Natural killer cell treated with Interleukin-12 subunit alpha and Interleukin-12 subunit beta and Interleukin-15 and Interleukin-18, amount 100 ng/mL, for 72 hours (primary cell): ENCODE data around the gene NSD2. TPM values are rescaled to one million over a fixed set of nuclear protein-coding genes. Genes with fewer than 3 reads are reported as not detected.

Experiments
- ATAC-seq, 2 donors: fragments of 150-1000 bp; cut with Tn5 transposase in 1 of 2; sonication (Bioruptor Pico), chemical (Tn5 transposase) in 1 of 2; 2 replicates each; pipeline ENCODE4 v1.10.0; 2021
- DNase-seq: peaks from one replicate; pipeline ENCODE4 v3.0.0; 2022; ENCODE audit warnings: low spot score
- H3K27ac Mint-ChIP-seq, 2 donors: 1 replicate in 1 of 2; 2 replicates in 1 of 2; pipeline ENCODE4 v1.8.0; 2022; ENCODE audit warnings: mixed read lengths in 2 of 2, mild to moderate bottlenecking in 1 of 2, moderate library complexity in 1 of 2
- H3K27me3 Mint-ChIP-seq, 2 donors: 1 replicate in 1 of 2; 2 replicates in 1 of 2; pipeline ENCODE4 v1.8.0; 2022; ENCODE audit warnings: mixed read lengths in 2 of 2
- H3K36me3 Mint-ChIP-seq: one replicate; pipeline ENCODE4 v1.8.0; 2022; ENCODE audit warnings: mixed read lengths
- H3K4me1 Mint-ChIP-seq, 2 donors: 1 replicate in 1 of 2; 2 replicates in 1 of 2; pipeline ENCODE4 v1.8.0; 2022; ENCODE audit warnings: low read depth in 2 of 2, mixed read lengths in 2 of 2, mild to moderate bottlenecking in 1 of 2
- H3K4me3 Mint-ChIP-seq: one replicate; pipeline ENCODE4 v1.8.0; 2022; ENCODE audit warnings: mixed read lengths
- H3K9me3 Mint-ChIP-seq: 2 replicates; pipeline ENCODE4 v1.8.0; 2022; ENCODE audit warnings: mixed read lengths
- total RNA-seq, 2 donors: library from RNA; stranded (reverse); gene quantifications; one replicate each; pipeline ENCODE4 v1.2.3, GENCODE V29; 2022

Gene NSD2
- total RNA-seq, 2 donors from 2014 or later: 127 to 375 TPM

- H3K9me3 Mint-ChIP-seq: no peaks in the 10 kb centered on the region
- no peak overlapping the region for H3K27ac Mint-ChIP-seq
Observed at GRCh38 chr4:1851160-1851559, 20.0 kb upstream of the NSD2 start.

GRCh38 chr4:1851575-1852410, 19.4 kb upstream of the NSD2 start:
- H3K27me3 Mint-ChIP-seq: no peaks in the 10 kb centered on the region
- peaks cover 22 to 27% of the 10 kb centered on the region in 2 donors for H3K4me1 Mint-ChIP-seq
- DNase-seq: no peak
- peaks cover 6% of the 10 kb centered on the region for H3K36me3 Mint-ChIP-seq
- peak overlapping the region; percentile 44 to 72 for H3K27ac Mint-ChIP-seq
- ATAC-seq: no peak
- no peaks in the 10 kb centered on the region for H3K9me3 Mint-ChIP-seq
- H3K4me3 Mint-ChIP-seq: no peak overlapping the region

More at GRCh38 chr4:1851160-1851559, 20.0 kb upstream of the NSD2 start:
- no peak overlapping the region for H3K4me3 Mint-ChIP-seq
- no peak for ATAC-seq
- no peaks in the 10 kb centered on the region for H3K27me3 Mint-ChIP-seq
- peaks cover 11% of the 10 kb centered on the region for H3K36me3 Mint-ChIP-seq
- DNase-seq: no peak
- H3K4me1 Mint-ChIP-seq: peaks cover 22 to 27% of the 10 kb centered on the region in 2 donors

DNA sequence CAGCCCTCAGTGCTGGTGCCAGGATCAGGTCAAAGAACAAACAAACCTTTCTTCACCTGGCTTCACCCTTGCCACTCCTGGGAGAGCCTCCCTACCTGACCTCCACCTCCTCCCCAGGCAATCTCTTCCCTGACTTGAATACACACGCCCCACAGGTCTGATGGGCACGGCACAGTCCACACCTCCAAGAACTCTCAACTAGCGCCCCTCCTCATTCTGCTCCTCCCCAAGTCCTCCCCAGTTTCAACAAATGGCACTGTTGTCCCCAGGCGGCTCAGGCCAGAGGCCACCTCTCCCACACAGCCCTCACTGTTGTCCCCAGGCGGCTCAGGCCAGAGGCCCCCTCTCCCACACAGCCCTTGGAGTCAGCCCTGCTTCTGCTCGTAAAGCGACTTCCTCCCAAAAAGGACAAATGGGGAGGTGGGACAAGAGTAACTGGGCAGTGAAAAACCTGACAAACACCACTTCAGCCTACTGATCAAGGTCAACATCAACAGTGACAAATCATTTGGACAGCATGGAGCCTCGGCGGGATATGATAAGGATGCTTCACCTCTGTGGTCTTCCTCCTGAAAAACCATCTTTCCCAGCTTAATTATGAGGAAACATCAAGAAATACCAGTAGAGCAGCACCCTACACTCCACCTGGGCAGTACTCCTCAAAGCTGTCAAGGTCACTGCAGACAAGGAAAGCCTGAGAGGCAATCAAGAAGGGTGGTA, 18.1 kb upstream of the NSD2 start:
- Mint-ChIP-seq H3K4me3 (peak overlapping the region; percentile 22), H3K36me3 (no peaks in the 10 kb centered on the region), H3K27ac (no peak overlapping the region), H3K9me3 (no peaks in the 10 kb centered on the region), H3K27me3 (no peaks in the 10 kb centered on the region), H3K4me1 (peaks cover 26 to 27% of the 10 kb centered on the region in 2 donors)
- no peak for DNase-seq
- no peak for ATAC-seq

DNA sequence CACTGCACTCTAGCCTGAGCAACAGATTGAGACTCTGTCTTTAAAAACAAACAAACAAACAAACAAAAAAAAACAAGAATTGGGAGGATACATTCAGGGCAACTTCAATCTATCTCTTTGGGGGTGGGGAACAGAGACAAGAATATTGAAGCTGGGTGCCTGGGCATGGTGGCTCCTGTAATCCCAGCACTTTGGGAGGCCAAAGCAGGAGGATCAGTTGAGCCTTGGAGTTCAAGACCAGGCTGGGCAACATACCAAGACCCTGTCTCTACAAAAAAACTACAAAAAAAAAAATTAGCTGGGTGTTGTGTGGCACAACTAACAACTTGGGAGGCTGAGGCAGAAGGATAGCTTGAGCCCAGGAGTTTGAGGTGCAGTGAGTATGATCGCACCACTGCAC, 16.4 kb upstream of the NSD2 start:
- no peak for DNase-seq
- no peaks in the 10 kb centered on the region for H3K9me3 Mint-ChIP-seq
- ATAC-seq: no peak
- H3K36me3 Mint-ChIP-seq: no peaks in the 10 kb centered on the region
- peak overlapping the region; percentile 57 to 87 for H3K27ac Mint-ChIP-seq
- H3K4me1 Mint-ChIP-seq: peaks cover 26 to 32% of the 10 kb centered on the region in 2 donors
- H3K4me3 Mint-ChIP-seq: peak overlapping the region; percentile 84
- no peaks in the 10 kb centered on the region for H3K27me3 Mint-ChIP-seq

DNA sequence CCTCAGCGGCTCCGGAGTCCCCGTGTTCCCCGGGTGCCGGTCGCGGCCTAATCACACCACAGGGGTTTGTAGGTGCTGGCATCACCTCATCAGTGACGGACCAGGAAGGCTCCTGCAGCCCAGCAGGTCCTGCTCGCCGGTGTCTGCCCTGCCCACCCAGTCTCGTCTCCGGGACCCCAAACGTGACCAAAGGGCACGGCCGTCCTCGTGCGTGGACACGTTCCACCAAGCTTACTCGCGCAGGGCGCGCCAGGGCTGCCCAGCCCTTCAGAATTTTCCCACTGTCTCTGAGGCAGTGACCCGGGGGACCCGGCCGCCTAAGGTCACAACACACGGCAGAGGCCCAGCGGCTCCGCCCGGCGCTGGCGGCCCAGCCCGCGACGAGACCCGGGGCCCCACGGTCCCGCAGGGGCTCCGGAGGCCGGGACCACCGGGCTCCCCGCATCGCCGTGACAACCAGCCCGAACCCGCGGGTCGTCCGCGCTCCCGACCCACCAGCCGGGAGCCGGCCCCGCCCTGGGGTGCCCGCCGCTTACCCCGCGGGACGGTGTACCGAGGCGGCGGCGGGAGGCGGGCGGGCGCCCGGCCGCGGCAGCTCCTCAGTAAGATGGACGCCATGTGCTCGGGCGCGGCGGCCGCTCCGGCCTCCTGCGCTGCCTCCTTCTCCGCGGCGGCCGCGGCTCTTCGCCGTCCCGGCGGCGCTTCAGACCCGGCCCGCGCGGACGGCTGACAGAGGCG, 15.7 kb upstream of the NSD2 start:
- no peaks in the 10 kb centered on the region for H3K27me3 Mint-ChIP-seq
- peaks cover 26 to 32% of the 10 kb centered on the region in 2 donors for H3K4me1 Mint-ChIP-seq

GRCh38 chr4:1856071-1856942, 14.9 kb upstream of the NSD2 start, which contains the start of gene LETM1:
Gene LETM1, minus strand, starts transcription at chr4:1856156. Its CDS starts 206 bp downstream, at chr4:1855950.
- no peaks in the 10 kb centered on the region for H3K36me3 Mint-ChIP-seq
- peak; percentile 97 for ATAC-seq

More for the DNA sequence above, 15.7 kb upstream of the NSD2 start:
- H3K9me3 Mint-ChIP-seq: no peaks in the 10 kb centered on the region
- no peaks in the 10 kb centered on the region for H3K36me3 Mint-ChIP-seq
- peak overlapping the region; percentile 84 for H3K4me3 Mint-ChIP-seq
- peak in 1 of 2 donors; percentile 42 for ATAC-seq
- H3K27ac Mint-ChIP-seq: peak overlapping the region; percentile 57 to 87
- no peak for DNase-seq

DNA sequence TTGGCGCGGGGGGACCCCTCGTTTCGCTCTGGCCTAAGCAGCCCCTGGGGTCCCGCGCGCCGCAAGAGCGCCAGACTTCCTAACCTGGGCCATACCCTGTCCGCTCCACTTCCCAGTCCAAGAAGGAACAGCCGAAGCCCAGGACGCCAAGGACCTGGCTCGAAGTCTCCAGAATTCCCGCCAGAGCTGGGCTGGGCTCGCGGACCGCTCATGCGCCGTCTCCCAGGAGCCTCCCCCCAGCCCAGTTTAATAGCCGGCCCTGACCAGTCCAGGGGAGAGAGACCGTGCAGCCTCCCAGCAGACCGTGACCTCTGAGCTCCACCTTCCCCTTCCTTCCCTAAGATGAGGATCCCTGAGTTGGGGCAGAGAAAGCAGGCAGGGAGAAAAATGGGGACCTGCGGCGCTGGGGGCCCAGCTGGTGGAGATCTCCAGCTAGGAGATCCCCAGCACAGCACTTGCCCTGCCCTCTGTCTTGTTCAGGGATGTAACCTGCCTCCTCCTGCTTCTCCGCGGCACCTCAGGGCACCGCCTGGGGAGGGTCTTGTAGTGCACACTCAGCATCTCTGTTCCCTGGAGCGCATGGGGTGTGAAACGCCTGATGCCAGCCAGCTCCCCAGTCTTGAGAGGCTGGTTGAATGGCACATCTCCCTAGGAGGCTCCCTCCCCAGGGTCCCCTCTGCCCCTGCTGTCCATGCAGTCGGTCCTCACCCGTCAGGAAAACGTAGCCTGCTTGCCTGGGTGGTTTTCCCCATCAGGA, 14.1 kb upstream of the NSD2 start:
- DNase-seq (no peak), ATAC-seq (no peak)
- Mint-ChIP-seq H3K36me3 (no peaks in the 10 kb centered on the region), H3K4me1 (peaks cover 22 to 27% of the 10 kb centered on the region in 2 donors), H3K4me3 (peak overlapping the region; percentile 75), H3K27ac (peak overlapping the region; percentile 25 to 39), H3K27me3 (no peaks in the 10 kb centered on the region), H3K9me3 (no peaks in the 10 kb centered on the region)

More at GRCh38 chr4:1856071-1856942, 14.9 kb upstream of the NSD2 start, which contains the start of gene LETM1:
- no peaks in the 10 kb centered on the region for H3K27me3 Mint-ChIP-seq
- peaks cover 22 to 32% of the 10 kb centered on the region in 2 donors for H3K4me1 Mint-ChIP-seq
- no peaks in the 10 kb centered on the region for H3K9me3 Mint-ChIP-seq
- DNase-seq: peak; percentile 97
- peak within 1 kb of the TSS; percentile 57 to 87 for H3K27ac Mint-ChIP-seq
- H3K4me3 Mint-ChIP-seq: peak within 1 kb of the TSS; percentile 84

GRCh38 chr4:1857931-1858330, 13.3 kb upstream of the NSD2 start:
- no peak overlapping the region for H3K4me3 Mint-ChIP-seq
- H3K27ac Mint-ChIP-seq: no peak overlapping the region
- H3K27me3 Mint-ChIP-seq: no peaks in the 10 kb centered on the region
- H3K36me3 Mint-ChIP-seq: no peaks in the 10 kb centered on the region
- H3K4me1 Mint-ChIP-seq: peaks cover 22 to 25% of the 10 kb centered on the region in 2 donors
- no peaks in the 10 kb centered on the region for H3K9me3 Mint-ChIP-seq
- ATAC-seq: no peak
- DNase-seq: no peak

GRCh38 chr4:1859389-1859753, 11.8 kb upstream of the NSD2 start:
- DNase-seq (no peak), ATAC-seq (no peak)
- Mint-ChIP-seq H3K9me3 (no peaks in the 10 kb centered on the region), H3K27me3 (no peaks in the 10 kb centered on the region), H3K36me3 (no peaks in the 10 kb centered on the region), H3K27ac (no peak overlapping the region), H3K4me3 (no peak overlapping the region), H3K4me1 (peaks cover 18 to 26% of the 10 kb centered on the region in 2 donors)

DNA sequence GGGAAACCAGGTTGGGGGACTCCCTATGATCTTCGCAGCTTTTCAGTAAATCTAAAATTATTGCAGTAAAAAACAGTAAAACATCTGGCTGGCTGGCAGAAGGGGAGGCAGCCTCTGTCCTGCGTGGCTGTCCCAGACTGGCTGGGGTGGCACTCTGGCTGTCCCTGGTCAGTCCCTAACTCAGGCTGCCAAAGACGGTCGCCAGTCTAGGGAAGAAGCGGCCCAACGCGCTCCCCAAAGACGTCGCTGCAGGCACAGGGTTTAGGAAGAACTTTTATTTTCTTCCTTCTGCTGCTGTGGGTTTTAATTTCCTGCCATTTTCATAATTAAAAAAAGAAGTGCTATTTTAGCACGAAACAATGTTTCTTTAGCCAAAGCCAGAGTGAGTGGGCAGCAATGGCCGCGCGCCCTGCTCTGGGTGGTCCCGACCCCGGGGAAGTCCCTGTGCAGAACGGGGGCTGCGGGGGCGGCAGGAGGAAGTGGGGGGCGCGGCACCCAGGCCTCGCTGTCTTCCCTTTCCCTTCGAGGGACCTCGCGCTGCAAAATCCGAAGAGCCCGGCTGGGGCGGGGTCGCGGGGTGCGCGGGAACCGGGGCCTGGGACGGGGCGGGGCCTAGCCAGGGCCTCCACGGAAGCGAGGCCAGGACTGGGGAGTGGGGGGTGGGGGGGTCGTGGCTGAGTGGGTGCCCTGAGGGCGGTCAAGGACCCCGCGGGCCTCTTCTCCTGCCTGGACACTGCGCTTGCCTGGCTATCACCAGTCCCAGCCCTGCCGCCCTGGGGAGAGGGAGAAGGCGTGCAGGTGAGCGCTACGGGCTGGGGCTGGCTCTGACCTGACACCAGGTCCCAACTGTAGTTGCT, 8.9 kb upstream of the NSD2 start:
- Mint-ChIP-seq H3K9me3 (no peaks in the 10 kb centered on the region), H3K27ac (peak overlapping the region in 1 of 2 donors; percentile 71), H3K4me1 (peaks cover 11 to 20% of the 10 kb centered on the region in 2 donors), H3K4me3 (peak overlapping the region; percentile 60), H3K36me3 (no peaks in the 10 kb centered on the region), H3K27me3 (no peaks in the 10 kb centered on the region)
- DNase-seq (no peak), ATAC-seq (peak; percentile 49 to 53)

- DNase-seq (no peak), ATAC-seq (no peak)
- H3K27me3 Mint-ChIP-seq: no peaks in the 10 kb centered on the region
- peak overlapping the region; percentile 15 for H3K4me3 Mint-ChIP-seq
- H3K4me1 Mint-ChIP-seq: peaks cover 11 to 18% of the 10 kb centered on the region in 2 donors
- H3K27ac Mint-ChIP-seq: no peak overlapping the region
- no peaks in the 10 kb centered on the region for H3K36me3 Mint-ChIP-seq
- no peaks in the 10 kb centered on the region for H3K9me3 Mint-ChIP-seq
Observed at GRCh38 chr4:1862961-1863296, 8.3 kb upstream of the NSD2 start.
